GM19455 (cell line): ENCODE data around the gene C3AR1.
"Not testable (repeated sequence)": the region's sequence is repeated elsewhere in the genome, so short reads cannot be mapped to it uniquely, and the experiment has no call there.

Experiments
- ATAC-seq: cut with Tn5 transposase; IDR thresholded peaks from one replicate; pipeline ENCODE4 v1.9.1; 2021; ENCODE audit not compliant: unreplicated experiment

C3AR1 gene

GRCh38 chr12:8065991-8066594 lies at the start of gene C3AR1:
Gene C3AR1, minus strand, starts transcription at chr12:8066359. Its CDS starts 6,174 bp downstream, at chr12:8060185.
- peak; percentile 55 for ATAC-seq

DNA sequence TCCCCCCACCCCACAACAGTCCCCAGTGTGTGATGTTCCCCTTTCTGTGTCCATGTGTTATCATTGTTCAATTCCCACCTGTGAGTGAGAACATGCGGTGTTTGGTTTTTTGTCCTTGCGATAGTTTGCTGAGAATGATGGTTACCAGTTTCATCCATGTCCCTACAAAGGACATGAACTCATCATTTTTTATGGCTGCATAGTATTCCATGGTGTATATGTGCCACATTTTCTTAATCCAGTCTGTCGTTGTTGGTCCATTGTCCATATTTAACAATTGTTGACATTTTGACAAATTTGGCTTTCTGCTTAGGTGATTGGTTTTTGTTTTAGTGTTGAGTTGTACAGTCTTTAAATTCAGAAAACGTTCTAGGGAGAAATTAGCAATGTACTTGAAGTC lies 47.0 kb upstream of the C3AR1 start:
- not testable (repeated sequence) for ATAC-seq

DNA sequence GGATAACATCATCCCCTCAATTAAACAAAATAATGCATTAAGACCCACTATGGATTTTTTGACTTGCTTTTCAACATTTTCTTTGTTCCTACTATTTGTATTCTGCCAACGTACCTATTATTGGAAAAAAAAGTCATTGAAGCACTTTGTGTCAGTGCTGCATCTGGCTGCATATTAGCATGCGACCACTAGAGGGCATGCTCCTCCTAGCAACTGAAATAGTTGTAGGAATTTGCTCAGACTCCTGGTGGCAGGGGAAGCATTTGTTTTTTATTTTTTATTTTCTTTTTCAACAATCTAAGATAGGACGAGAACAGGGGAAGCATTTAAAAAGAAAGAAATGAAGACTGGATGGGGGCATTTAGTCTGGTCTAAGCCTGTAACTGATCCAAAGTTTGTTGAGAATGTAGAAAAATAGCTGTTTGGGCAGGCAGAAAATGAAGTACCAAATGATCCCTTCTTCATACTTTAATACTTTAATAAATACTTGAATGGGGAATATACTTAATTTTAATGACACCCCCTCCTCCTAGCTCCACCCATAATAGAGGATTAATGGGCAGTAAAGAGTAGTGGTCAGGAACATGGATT lies 42.7 kb upstream of the C3AR1 start:
- no peak for ATAC-seq

DNA sequence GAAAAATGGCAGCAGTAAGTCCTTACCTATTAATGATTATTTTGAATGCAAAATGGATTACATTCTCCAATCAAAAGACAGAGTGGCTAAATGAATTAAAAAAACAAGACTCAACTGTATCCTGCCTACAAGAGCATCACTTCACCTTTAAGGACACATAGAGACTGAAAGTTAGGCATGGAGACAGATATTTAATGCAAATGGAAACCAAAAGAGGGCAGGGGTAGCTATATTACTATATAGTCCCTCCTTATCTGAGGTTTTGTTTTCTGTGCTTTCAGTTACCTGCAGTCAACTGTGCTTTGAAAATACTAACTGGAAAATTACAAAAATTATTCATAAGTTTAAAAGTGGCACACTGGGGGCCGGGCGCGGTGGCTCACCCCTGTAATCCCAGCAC lies 33.1 kb upstream of the C3AR1 start:
- no peak for ATAC-seq

DNA sequence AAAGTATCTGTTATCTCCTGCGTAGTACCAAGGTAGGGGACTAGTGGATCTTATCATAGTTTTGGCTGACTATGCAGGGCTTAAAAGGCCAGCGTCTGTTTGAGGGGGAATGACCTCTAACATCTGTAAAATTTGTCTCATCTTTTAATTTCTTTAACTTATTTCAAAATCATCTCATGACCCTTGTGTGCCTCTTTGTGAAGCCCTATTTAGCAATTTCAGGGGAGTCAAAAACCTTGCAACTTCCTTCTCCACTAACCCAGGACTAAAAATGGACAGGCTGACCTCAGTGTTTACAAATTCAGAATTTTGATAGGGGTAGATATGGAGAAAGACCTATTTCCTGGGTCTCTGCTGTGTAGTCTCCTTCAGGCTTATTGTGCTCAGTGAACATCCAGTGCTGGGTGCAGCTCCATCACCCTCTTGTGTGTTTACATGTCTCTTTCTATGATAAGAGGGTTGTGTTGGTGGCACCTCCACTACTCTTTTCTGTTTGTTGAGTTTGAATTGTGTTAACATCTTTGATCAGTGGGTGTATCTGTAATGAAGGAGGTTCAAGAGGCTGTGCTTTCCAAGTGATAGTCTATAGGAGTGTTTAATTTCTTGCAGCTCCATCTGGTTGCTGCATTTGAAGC lies 30.2 kb upstream of the C3AR1 start:
- ATAC-seq, result no peak

DNA sequence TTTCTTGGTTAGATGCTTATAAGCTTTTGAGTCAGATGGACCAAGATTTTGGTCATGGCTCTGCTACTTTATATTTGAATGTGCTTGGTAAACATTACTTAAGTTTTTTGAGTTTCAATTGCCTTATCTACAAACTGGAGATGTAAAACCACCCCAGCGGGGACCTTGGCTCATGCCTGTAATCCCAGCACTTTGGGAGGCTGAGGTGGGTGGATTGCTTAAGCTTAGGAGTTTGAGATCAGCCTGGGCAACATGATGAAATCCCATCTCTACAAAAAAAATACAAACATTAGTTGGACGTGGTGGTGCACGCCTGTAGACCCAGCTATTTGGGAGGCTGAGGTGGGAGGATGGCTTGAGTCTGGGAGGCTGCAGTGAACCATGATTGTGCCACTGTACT lies 27.1 kb upstream of the C3AR1 start:
- ATAC-seq, result no peak

- ATAC-seq, result no peak
Measured at GRCh38 chr12:8089716-8090115, 23.6 kb upstream of the C3AR1 start.

DNA sequence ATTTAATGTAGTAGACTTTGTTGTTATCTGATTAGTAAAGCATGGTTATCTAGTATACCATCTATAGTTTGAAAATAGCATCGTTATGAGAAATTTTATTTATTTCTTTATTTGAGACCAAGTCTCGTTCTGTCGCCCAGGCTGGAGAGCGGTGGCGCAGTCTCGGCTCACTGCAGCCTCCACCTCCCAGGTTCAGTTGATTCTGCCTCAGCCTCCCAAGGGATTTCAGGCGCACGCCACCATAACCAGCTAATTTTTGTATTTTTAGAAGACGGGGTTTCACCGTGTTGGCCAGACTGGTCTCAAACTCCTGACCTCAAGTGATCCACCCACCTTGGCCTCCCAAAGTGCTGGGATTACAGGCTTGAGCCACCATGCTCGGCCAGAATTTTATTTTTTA lies 23.1 kb upstream of the C3AR1 start:
- not testable (repeated sequence) for ATAC-seq

- peak; percentile 64 for ATAC-seq
Measured at GRCh38 chr12:8088574-8088973, 22.4 kb upstream of the C3AR1 start.

DNA sequence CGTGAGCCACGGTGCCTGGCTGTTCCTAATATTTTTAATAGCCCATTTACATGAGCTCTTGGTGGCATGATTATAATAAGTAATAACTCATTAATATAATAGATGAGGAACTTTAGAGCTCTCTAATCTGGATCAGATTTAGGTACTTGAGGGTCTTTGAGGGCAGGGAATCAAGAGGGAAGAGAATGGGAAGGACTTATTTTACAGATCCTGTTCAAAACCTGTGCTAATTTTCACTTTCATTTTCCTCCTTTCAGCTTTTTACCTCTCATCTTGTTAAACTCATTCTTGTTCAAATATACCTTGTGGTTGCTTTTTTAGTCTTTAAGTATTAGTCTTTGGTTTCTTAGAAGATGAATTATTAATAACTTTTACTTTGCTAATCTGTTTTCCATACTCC lies 21.5 kb upstream of the C3AR1 start:
- ATAC-seq, result no peak

DNA sequence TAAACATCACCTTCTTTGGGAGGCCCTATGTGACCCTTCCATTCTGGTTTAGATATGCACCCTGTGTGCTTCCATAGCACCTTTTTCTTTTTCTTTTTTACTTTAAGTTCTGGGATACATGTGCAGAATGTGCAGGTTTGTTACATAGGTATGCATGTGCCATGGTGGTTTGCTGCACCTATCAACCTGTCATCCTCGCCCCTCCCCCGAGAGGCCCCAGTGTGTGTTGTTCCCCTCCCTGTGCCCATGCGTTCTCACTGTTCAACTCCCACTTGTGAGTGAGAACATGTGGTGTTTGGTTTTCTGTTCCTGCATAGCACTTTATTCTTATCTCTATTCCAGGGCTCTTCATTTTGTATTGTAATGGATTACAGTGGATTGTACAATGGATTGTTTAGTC lies 18.2 kb upstream of the C3AR1 start:
- not testable (repeated sequence) for ATAC-seq

DNA sequence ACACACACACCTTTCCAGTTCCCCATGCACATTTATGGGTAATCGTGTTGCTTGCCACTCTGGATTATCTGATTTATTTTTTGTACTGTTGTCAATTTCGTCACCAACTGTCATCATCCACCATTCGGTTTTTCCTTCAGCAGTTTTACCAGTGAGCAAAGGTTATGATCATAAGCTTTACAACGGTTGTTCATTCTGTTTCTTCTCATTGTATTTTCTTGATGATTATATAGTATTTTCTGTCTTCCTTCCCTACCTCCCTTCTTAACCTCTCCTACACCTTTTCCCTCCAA lies 16.6 kb upstream of the C3AR1 start:
- no peak for ATAC-seq

DNA sequence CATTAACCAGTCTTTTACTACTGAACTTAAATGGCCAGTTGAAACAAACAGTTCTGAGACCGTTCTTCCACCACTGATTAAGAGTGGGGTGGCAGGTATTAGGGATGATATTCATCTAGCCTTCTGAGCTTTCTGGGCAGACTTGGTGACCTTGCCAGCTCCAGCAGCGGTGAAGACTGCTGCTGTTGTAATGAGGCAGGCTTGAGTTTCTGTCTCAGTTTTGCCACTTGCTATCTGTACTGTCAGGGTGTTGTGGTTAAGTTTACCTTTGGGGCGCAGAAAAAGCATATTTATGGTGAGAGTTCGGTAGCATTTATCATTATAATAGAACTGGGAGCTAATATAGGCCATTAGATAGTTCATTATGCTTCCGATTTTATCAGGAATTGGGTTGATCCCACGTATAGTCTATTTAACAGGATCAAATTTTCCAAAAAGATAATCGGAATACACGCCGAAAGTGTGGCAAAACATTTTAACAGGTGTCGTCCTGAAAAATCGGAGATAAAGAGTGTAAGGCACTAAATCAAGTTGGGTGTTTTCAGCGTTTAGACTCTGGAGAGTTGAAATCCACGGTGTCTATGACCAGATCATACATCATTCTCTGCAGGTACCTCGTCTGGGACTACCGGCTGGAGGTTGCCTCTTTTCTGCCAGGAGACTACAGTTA lies 15.2 kb upstream of the C3AR1 start:
- ATAC-seq, result peak; percentile 31

GRCh38 chr12:8080120-8080519 lies 14.0 kb upstream of the C3AR1 start:
- ATAC-seq, result no peak

DNA sequence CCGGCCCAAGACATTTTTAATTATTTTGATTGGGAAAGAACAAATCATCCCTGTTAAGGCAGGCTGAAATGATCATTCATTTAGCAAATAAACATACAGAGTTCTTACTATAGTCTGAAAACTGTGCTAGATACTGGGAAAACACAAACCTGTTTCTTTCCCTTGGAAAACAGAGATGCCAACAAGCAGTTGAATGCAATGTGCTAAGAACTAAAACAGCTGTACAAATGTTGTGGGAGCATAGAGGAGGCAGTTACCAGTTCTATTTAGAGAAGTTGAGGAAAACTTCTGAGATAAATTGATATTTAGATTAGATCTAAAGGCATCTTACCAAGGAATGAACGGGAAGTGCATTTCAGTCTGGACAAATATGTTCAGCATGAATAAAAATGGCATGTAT lies 12.8 kb upstream of the C3AR1 start:
- no peak for ATAC-seq

DNA sequence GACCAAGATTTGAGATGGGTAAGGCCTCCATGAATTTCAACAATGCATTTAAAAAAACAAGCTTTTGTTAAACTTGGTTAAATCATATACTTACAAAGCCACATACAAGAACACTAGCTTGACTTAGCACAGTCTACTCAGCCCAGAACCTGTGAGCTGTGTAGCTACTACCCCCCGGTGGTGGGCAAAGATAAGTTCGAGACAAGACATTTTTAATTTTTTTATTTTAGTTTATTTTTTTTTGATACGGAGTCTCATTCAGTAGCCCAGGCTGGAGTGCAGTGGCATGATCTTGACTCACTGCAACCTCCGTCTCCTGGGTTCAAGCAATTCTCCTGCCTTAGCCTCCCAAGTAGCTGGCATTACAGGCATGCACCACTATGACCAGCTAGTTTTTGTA lies 12.2 kb upstream of the C3AR1 start:
- no peak for ATAC-seq

DNA sequence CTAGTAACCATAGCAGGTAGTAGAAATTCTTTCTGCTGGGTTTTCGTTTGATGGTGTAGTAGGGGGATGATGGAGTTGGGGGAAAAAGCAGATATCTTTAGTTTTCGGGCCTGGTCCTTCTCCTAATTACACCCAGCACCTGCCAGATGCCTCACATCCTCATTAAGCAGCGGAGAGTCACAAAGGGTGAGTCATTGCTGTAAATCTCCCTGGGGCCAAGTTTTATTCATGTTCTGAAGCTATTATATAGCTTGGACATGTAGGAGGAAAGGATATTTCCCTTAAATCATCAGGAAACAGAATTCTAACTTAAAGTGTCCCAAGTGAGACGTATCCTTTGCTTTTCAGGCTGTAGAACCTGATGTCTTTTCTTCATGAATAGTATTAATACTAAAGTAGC lies 11.0 kb upstream of the C3AR1 start:
- ATAC-seq, result no peak

DNA sequence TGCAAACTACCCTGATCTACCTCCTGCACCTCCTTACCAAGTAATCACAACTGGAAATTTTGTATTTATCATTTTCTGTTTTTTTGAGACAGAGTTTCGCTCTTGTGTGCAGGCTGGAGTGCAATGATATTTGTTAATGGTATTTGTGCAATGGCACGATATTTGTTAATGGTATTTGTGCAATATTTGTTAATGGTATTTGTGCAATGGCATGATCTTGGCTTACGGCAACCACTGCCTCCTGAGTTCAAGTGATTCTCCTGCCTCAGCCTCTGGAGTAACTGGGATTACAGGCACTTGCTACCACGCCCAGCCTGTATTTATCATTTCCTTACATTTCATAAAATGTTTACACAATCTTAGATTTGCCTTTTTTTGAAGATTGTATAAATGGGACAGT lies 10.2 kb upstream of the C3AR1 start:
- ATAC-seq, result no peak

GRCh38 chr12:8075935-8076334 lies 9.8 kb upstream of the C3AR1 start:
- ATAC-seq, result no peak

DNA sequence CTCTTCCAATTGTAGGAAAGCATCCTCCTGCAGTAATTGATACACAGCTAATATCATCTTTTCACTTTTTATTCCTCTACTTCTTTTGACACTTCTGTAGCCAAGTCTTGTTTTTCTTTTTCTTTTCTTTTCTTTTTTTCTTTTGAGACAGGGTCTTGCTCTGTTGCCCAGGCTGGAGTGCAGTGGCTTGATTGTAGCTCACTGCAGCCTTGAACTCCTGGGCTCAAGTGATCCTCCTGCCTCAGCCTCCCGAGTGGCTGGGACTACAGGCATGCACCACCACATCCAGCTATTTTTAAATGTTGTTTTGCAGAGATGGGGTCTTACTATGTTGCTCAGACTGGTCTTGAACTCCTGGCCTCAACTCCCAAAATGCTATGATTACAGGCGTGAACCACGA lies 5.7 kb upstream of the C3AR1 start:
- ATAC-seq, result not testable (repeated sequence)

- ATAC-seq, result no peak
Measured at GRCh38 chr12:8069582-8069981, 3.4 kb upstream of the C3AR1 start.

- no peak for ATAC-seq
Measured at GRCh38 chr12:8064131-8064530, 2.0 kb downstream of the C3AR1 start.
